GM19455 (cell line): ENCODE results near the gene CMBL.
"Not testable (repeated sequence)": the region's sequence is repeated elsewhere in the genome, so short reads cannot be mapped to it uniquely, and the experiment has no call there.

Source experiments
- ATAC-seq: cut with Tn5 transposase; IDR thresholded peaks from one replicate; pipeline ENCODE4 v1.9.1; 2021; ENCODE audit not compliant: unreplicated experiment

The CMBL gene

DNA sequence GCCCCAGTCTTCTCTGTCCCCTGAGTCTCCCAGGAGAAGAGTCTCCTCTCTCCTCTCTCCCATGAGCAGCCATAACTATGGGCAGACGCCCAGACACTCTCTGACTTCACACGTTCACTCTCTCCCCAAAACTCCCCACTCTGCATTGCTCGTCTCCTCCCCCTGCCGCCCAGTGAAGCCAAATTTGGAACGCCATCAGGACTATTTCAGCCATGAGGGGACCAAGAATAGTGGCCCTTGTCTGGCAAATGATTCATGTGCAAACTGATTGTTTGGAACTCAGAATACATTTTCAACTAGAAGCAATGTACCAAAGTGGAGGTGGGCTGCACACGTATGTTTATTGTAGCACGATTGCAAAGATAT lies 20.9 kb downstream of the CMBL start:
- ATAC-seq, result no peak

DNA sequence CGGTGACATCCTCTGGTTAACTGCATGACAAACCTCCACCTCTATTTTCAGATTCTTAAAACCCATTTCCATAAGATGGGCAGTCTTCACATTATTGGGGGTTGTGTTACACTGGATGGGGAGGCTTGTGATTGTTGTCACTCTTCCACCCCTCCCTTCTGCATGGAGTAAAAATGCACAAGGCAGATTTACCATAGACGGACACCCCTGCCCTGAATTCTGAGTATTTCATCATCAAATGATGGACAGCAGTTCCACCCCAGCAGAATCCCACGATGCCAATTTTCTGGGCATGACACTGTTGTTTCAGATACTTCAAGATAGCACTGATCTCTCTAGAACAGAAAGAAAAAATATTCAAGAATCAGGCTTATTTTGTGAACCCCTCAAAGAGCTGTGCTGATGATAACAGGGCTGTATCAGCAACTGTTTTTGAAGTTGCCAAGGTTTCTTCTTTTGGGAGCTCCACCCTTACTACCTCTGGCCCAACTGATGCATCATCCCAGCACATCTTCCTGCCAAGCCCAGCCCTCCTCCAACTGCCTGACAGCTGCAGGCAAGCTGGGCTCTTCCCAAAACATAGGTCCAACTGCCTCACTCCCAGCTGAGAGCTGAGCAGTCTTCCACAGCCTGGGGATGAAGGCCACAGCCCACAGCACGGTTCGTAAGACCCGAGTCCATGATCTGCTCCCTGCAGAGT lies 21.4 kb downstream of the CMBL start:
- no peak for ATAC-seq

- not testable (repeated sequence) for ATAC-seq
Measured at GRCh38 chr5:10285362-10285761, 22.3 kb downstream of the CMBL start.

DNA sequence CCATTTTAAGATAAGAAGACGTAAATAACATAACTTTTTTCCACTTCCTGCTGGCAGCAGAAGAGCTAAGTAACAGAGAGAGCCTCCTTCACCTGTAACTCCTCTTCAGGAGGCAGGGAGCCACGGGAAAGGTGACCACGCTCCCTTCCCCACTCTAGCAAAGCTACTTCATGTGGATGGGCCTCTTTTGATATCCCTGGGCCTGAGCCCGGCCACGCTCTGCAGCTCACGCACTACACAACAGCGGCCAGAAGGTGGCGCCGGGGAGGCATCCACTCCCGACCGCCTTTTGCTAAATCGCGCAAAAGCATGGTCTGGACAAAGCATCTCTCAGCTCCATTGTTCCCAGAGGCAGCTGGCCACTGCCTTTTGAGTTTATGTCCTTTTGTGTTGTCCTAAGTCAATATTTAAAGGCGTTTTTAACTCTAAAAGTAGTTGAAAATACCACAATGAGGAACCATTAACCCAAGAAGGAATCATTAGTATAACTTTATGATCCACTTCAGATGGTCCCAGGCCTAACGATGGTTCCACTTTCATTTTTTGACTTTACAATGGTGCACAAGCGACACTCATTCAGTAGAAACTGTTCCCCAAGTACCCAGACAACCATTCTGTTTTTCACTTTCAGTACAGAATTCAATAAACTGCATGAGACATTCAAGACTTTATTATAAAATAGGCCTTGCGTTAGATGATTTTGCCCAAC lies 23.6 kb downstream of the CMBL start:
- peak; percentile 95 for ATAC-seq

DNA sequence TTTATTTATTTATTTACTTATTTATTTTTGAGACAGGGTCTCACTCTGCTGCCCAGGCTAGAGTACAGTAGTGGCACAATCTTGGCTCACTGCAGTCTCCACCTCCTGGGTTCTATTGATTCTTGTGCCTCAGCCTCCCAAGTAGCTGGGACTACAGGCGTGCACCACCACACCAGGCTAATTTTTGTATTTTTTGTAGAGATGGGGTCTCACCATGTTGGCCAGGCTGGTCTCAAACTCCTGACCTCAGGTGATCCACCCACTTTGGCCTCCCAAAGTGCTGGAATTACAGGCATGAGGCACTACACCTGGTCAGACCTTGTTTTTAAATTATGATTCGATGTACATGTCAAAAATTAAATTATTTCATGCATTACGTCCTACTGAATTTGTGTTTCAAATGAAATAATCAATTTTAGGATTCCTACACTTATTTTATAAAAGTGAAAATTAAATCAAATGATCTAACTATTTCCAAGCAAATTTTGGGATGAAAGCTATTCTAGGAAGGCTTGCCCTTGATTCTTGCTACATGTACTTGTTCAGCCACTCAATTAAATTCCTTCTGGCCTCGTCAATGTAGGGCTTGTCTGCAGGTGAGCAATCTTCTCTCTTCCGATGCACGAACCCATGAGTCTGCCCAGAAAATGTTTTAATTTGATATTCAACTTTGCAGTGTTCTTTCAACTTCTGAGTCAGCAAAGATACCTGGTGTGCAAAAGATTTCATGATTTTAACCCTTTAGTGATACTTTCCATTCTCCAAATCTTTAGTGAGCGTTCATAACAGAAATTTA lies 27.6 kb downstream of the CMBL start:
- ATAC-seq, result no peak

DNA sequence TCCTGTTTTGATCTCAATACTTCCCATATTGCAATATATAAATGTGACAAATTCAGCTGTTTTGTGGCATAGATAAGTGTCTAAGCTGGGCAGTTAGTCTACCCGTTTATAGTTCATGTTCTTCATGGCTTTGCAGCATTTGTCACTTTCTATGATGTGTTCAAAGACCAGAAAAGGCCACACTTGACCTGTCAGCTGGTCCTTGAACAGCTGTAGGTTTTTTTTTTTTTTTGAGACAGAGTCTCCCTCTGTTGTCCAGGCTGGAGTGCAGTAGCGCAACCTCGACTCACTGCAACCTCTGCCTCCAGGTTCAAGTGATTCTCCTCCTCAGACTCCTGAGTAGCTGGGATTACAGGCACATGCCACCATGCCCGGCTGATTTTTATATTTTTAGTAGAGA lies 28.4 kb downstream of the CMBL start:
- ATAC-seq, result no peak

GRCh38 chr5:10278658-10279279 lies 28.9 kb downstream of the CMBL start:
- ATAC-seq, result no peak

GRCh38 chr5:10277773-10278630 lies 29.7 kb downstream of the CMBL start:
- no peak for ATAC-seq

- no peak for ATAC-seq
Measured at GRCh38 chr5:10276691-10277090, 31.0 kb downstream of the CMBL start.

- no peak for ATAC-seq
Measured at GRCh38 chr5:10275991-10276390, 31.7 kb downstream of the CMBL start.

GRCh38 chr5:10275460-10275859 lies 32.2 kb downstream of the CMBL start:
- no peak for ATAC-seq

DNA sequence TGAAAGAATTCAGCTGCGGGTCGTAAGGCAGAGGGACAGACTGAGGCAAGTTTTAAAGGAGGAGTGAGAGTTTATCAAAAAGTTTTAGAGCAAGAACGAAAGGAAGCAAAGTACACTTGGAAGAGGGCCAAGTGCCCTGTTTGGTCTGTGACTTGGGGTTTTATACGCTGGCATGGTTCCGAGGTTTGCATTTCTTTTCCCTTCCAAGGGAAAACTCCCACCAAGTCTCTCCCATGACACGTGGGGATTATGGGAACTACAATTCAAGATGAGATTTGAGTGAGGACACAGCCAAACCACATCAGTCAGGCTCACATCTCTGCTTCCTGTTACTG lies 34.9 kb downstream of the CMBL start:
- ATAC-seq, result not testable (repeated sequence)

DNA sequence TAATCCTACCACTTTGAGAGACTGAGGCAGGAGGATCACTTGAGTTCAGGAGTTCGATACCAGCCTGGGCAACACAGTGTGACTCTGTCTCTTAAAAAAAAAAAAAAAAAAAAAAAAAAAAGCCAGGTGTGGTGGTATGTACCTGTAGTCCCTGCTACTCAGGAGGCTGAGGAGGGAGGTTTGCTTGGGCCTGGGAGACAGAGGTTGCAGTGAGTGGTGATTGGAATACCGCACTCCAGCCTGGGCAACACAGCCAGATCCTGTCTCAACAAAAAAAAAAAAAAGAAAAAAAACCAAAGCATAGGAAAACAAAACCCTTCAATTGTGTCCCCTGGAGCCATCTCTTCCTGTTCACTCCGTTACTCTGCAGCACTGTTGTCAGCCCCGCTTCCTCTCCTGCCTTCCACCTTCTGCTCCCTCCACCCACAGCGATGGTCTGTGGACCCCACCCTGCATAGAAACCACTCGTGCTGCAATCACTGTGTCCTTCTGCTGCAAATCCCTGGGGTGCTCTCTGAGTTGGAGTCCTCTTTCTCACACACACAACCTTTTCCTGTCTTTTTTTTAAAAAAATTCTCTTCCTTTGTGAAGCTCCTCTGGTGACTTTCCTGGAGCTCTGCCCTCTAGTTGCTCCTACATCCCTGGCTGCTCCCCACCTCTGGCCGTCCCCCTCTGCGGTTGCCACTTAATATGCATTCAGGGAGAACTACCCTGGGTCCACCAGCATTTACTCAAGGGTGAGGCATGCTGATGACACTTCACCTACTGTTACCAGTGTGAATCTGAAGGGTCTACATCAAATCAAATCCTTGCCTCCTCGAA lies 35.4 kb downstream of the CMBL start:
- ATAC-seq, result no peak

GRCh38 chr5:10268100-10268499 lies 39.6 kb downstream of the CMBL start:
- ATAC-seq, result no peak

DNA sequence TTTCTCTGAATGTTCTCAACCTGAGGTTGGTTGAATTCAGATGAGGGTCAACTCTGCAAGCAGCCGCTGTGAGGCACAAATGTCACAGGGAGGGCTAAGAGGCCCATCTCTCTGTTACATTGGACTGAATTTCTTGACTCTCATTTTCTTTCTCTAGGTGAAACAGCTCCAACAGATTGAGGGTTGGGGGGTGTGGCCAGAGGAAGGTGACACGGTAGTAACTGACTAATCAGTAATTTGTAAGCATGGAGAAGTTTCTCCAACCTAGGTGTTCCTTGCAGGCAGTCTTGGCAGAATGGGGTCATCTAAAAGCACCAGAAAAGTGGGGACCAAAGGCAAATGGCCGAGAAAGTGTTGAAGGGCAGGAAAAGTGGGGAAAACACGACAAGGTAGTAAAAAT lies 40.9 kb downstream of the CMBL start:
- no peak for ATAC-seq

DNA sequence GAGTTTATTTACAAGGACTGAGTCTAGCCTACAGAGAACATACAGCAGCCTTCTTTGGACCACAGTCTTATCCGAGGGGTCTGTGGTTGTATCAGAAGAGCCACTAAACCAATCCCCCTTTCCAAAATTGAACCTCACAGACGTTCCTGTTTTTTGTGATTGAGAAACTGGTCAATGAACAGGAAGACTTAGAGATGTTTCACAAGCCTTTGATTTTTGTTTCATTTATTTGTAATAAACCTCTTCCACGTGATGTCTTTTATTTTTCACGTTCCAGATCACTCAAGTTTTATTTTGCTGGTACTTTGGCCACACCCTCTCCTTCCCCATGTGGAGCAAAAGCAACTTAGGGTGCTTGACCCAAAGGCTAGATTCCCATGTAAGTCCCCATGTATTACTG lies 41.6 kb downstream of the CMBL start:
- no peak for ATAC-seq

GRCh38 chr5:10265245-10266109 lies 42.2 kb downstream of the CMBL start:
- no peak for ATAC-seq

- no peak for ATAC-seq
Measured at GRCh38 chr5:10264604-10265003, 43.1 kb downstream of the CMBL start.

- ATAC-seq, result no peak
Measured at GRCh38 chr5:10262995-10263394, 44.7 kb downstream of the CMBL start.
